Endodermal cell (in vitro differentiated cells): ENCODE data around the gene SERPIND1. TPM values are rescaled to one million over a fixed set of nuclear protein-coding genes. Genes with fewer than 3 reads are reported as not detected.

Experiments
- DNase-seq: peaks from one replicate; pipeline ENCODE4 v3.0.0-alpha.2; 2017
- H3K27ac ChIP-seq: 2 replicates; pipeline ENCODE4 v1.5.1; 2013; ENCODE audit warnings: mild to moderate bottlenecking, low read depth, low read length, moderate library complexity
- H3K27me3 ChIP-seq: 2 replicates; pipeline ENCODE4 v1.6.1; 2013; ENCODE audit warnings: mild to moderate bottlenecking, low read length, moderate library complexity; ENCODE audit not compliant: insufficient read depth, control insufficient read depth, poor library complexity, severe bottlenecking
- H3K36me3 ChIP-seq: 2 replicates; pipeline ENCODE4 v1.7.0; 2013; ENCODE audit warnings: mild to moderate bottlenecking, low read length, moderate library complexity; ENCODE audit not compliant: control insufficient read depth, insufficient read depth
- H3K4me1 ChIP-seq: one replicate; pipeline ENCODE4 v1.7.0; 2013; ENCODE audit warnings: low read length; ENCODE audit not compliant: control insufficient read depth, insufficient read depth
- H3K4me3 ChIP-seq: 2 replicates; pipeline ENCODE4 v1.5.1; 2013; ENCODE audit warnings: mild to moderate bottlenecking, low read length, moderate library complexity
- H3K9ac ChIP-seq: 2 replicates; pipeline ENCODE4 v1.6.1; 2013; ENCODE audit warnings: mild to moderate bottlenecking, low read length, moderate library complexity; ENCODE audit not compliant: poor library complexity, severe bottlenecking; ENCODE audit errors: extremely low read depth
- H3K9me3 ChIP-seq: 2 replicates; pipeline ENCODE4 v1.6.1; 2013; ENCODE audit warnings: mild to moderate bottlenecking, low read length, moderate library complexity; ENCODE audit not compliant: control insufficient read depth
- H3K27ac Mint-ChIP-seq: 2 replicates; pipeline ENCODE4 v1.8.0; 2020; ENCODE audit warnings: mixed read lengths
- H3K27me3 Mint-ChIP-seq: 2 replicates; pipeline ENCODE4 v1.8.0; 2021; ENCODE audit warnings: mild to moderate bottlenecking, mixed read lengths; ENCODE audit not compliant: insufficient read depth
- H3K36me3 Mint-ChIP-seq: 2 replicates; pipeline ENCODE4 v1.8.0; 2020; ENCODE audit warnings: low read depth, mixed read lengths
- H3K4me1 Mint-ChIP-seq: 2 replicates; pipeline ENCODE4 v1.8.0; 2020; ENCODE audit warnings: mixed read lengths
- H3K4me3 Mint-ChIP-seq: 2 replicates; pipeline ENCODE4 v1.8.0; 2020; ENCODE audit warnings: mild to moderate bottlenecking, moderate library complexity, mixed read lengths
- H3K9me3 Mint-ChIP-seq: 2 replicates; pipeline ENCODE4 v1.8.0; 2020; ENCODE audit warnings: mild to moderate bottlenecking, mixed read lengths
- CTCF ChIP-seq: fragments of 200-600 bp; sonication (generic); conservative IDR thresholded peaks from 2 replicates; pipeline ENCODE4 v1.5.0; 2021; ENCODE audit warnings: antibody characterized with exemption, mild to moderate bottlenecking
- WGBS, 2 experiments: methylation state at CpG; one replicate each; pipeline versions ENCODE4 v1.1.5 to v1.1.7; 2013; ENCODE audit warnings: missing lambda C conversion rate in 2 of 2, mixed read lengths in 1 of 2; ENCODE audit not compliant: insufficient coverage in 1 of 2, insufficient read length in 1 of 2; 5-methylcytosine and 5-hydroxymethylcytosine counted together
- total RNA-seq, 2 donors: library from RNA; stranded (reverse); fragmentation: NEBNext Ultra II Directional in 1 of 2; extraction: Animal tissue kit (Norgen Biotek cat#: 25700) in 1 of 2; gene quantifications; 2 replicates in 1 of 2; 3 replicates in 1 of 2; pipeline ENCODE4 v1.2.1, GENCODE V29; 2021

The SERPIND1 gene
- total RNA-seq, 2 donors from 2014 or later, result not detected

DNA sequence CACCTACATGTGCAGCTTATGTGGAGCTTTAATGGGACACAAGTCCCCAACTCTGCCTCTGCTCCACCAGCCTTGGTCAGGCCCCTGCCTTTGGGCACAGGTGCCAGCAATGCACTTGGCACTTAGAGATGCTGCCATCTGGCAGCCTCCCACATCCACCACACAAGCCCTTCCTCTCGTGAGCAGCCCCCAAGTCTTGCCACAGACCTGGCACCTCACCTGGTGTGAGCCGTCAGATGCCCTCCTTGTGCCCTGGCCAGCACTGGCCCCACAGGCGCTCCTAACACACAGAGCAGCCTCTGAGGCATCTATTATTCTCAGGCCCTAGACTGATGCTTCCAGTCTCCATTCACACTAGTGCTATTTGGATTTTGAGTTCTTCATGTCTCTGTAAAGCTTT, 24.5 kb upstream of the SERPIND1 start:
- WGBS, 2 experiments, result 90% methylated on average over 3 of the region's 3 CpGs; no CpG with 5 or more reads in 1 of the 2 experiments
- Mint-ChIP-seq H3K27me3 (no peaks in the 10 kb centered on the region), H3K4me3 (no peak overlapping the region), H3K4me1 (no peaks in the 10 kb centered on the region), H3K27ac (peak overlapping the region; percentile 21), H3K9me3 (no peaks in the 10 kb centered on the region), H3K36me3 (peaks cover 26% of the 10 kb centered on the region)
- H3K27me3 ChIP-seq, result no peaks in the 10 kb centered on the region
- H3K9me3 ChIP-seq, result no peaks in the 10 kb centered on the region
- no peak overlapping the region for H3K9ac ChIP-seq
- H3K36me3 ChIP-seq, result peaks cover 15% of the 10 kb centered on the region
- H3K4me3 ChIP-seq, result no peak overlapping the region
- no peak for TF ChIP-seq CTCF
- no peaks in the 10 kb centered on the region for H3K4me1 ChIP-seq
- DNase-seq, result no peak
- H3K27ac ChIP-seq, result no peak overlapping the region

- H3K27ac Mint-ChIP-seq, result peak overlapping the region; percentile 26
- no peaks in the 10 kb centered on the region for H3K4me1 Mint-ChIP-seq
- DNase-seq, result no peak
- H3K4me1 ChIP-seq, result no peaks in the 10 kb centered on the region
- no peaks in the 10 kb centered on the region for H3K9me3 Mint-ChIP-seq
- H3K27me3 Mint-ChIP-seq, result no peaks in the 10 kb centered on the region
- peaks cover 24% of the 10 kb centered on the region for H3K36me3 Mint-ChIP-seq
- no peak overlapping the region for H3K4me3 ChIP-seq
- H3K27ac ChIP-seq, result no peak overlapping the region
- H3K9ac ChIP-seq, result no peak overlapping the region
- no peak overlapping the region for H3K4me3 Mint-ChIP-seq
- no peaks in the 10 kb centered on the region for H3K9me3 ChIP-seq
- peaks cover 15% of the 10 kb centered on the region for H3K36me3 ChIP-seq
- no peak for TF ChIP-seq CTCF
- H3K27me3 ChIP-seq, result no peaks in the 10 kb centered on the region
- WGBS, 2 experiments, result 89 to 91% methylated on average over 5 to 9 of the region's 9 CpGs
Measured at GRCh38 chr22:20750461-20751184, 23.3 kb upstream of the SERPIND1 start.

- peak; percentile 89 for DNase-seq
- Mint-ChIP-seq H3K4me1 (peaks cover 3% of the 10 kb centered on the region), H3K27ac (peak overlapping the region; percentile 26), H3K36me3 (peaks cover 25% of the 10 kb centered on the region), H3K4me3 (no peak overlapping the region), H3K9me3 (no peaks in the 10 kb centered on the region), H3K27me3 (no peaks in the 10 kb centered on the region)
- peak; percentile 63 for TF ChIP-seq CTCF
- H3K9me3 ChIP-seq, result no peaks in the 10 kb centered on the region
- no peaks in the 10 kb centered on the region for H3K27me3 ChIP-seq
- H3K9ac ChIP-seq, result no peak overlapping the region
- H3K4me1 ChIP-seq, result no peaks in the 10 kb centered on the region
- no peak overlapping the region for H3K27ac ChIP-seq
- no peak overlapping the region for H3K4me3 ChIP-seq
- H3K36me3 ChIP-seq, result peaks cover 15% of the 10 kb centered on the region
- 90 to 92% methylated on average over 15 to 18 of the region's 18 CpGs for WGBS, 2 experiments
Measured at GRCh38 chr22:20751185-20751851, 22.6 kb upstream of the SERPIND1 start.
